AG08395 (cell line): ENCODE data around the gene ZFAND3.

Experiments used
- DNase-seq: peaks from one replicate; pipeline ENCODE4 v3.0.0; 2012; ENCODE audit warnings: mixed read lengths, low spot score

Gene ZFAND3

GRCh38 chr6:38004908-38005307 lies 185.4 kb downstream of the ZFAND3 start:
- no peak for DNase-seq

GRCh38 chr6:38011937-38012336 lies 192.4 kb downstream of the ZFAND3 start:
- no peak for DNase-seq

- peak; percentile 50 for DNase-seq
These were observed 193.0 kb downstream of the ZFAND3 start for GRCh38 chr6:38012573-38012972.

- DNase-seq, result no peak
These were observed 195.8 kb downstream of the ZFAND3 start for GRCh38 chr6:38015341-38015740.

- no peak for DNase-seq
These were observed 197.3 kb downstream of the ZFAND3 start for GRCh38 chr6:38016824-38017223.

- no peak for DNase-seq
These were observed 199.2 kb downstream of the ZFAND3 start for GRCh38 chr6:38018755-38019165.

GRCh38 chr6:38020593-38020992 lies 201.1 kb downstream of the ZFAND3 start:
- DNase-seq, result no peak

- DNase-seq, result no peak
These were observed 201.5 kb downstream of the ZFAND3 start for GRCh38 chr6:38021029-38021428.

- no peak for DNase-seq
These were observed 202.0 kb downstream of the ZFAND3 start for GRCh38 chr6:38021571-38021970.

GRCh38 chr6:38022688-38023087 lies 203.2 kb downstream of the ZFAND3 start:
- DNase-seq, result no peak

- DNase-seq, result no peak
These were observed 205.4 kb downstream of the ZFAND3 start for GRCh38 chr6:38024908-38025307.

- no peak for DNase-seq
These were observed 205.9 kb downstream of the ZFAND3 start for GRCh38 chr6:38025451-38025850.

- DNase-seq, result no peak
These were observed 208.3 kb downstream of the ZFAND3 start for GRCh38 chr6:38027685-38028373.

GRCh38 chr6:38030380-38030779 lies 210.9 kb downstream of the ZFAND3 start:
- no peak for DNase-seq

- DNase-seq, result no peak
These were observed 213.3 kb downstream of the ZFAND3 start for GRCh38 chr6:38032797-38033196.

- DNase-seq, result no peak
These were observed 214.0 kb downstream of the ZFAND3 start for GRCh38 chr6:38033442-38033982.

GRCh38 chr6:38034274-38034914 lies 214.9 kb downstream of the ZFAND3 start:
- DNase-seq, result peak; percentile 31

- DNase-seq, result no peak
These were observed 216.0 kb downstream of the ZFAND3 start for GRCh38 chr6:38035478-38035877.

- DNase-seq, result no peak
These were observed 220.0 kb downstream of the ZFAND3 start for GRCh38 chr6:38039502-38039901.

GRCh38 chr6:38040254-38040653 lies 220.7 kb downstream of the ZFAND3 start:
- DNase-seq, result no peak

- no peak for DNase-seq
These were observed 223.8 kb downstream of the ZFAND3 start for GRCh38 chr6:38043259-38043753.

- DNase-seq, result no peak
These were observed 226.3 kb downstream of the ZFAND3 start for GRCh38 chr6:38045701-38046305.

GRCh38 chr6:38047562-38047961 lies 228.0 kb downstream of the ZFAND3 start:
- DNase-seq, result no peak
